Mesendoderm (in vitro differentiated cells): ENCODE results near the gene NHEJ1.

ENCODE experiments used
- DNase-seq: peaks from one replicate; pipeline ENCODE4 v3.0.0; 2013
- H2AK5ac ChIP-seq: 2 replicates; pipeline ENCODE4 v1.6.1; 2013; ENCODE audit warnings: low read length, inconsistent platforms
- H2BK120ac ChIP-seq: 2 replicates; pipeline ENCODE4 v1.6.1; 2013; ENCODE audit warnings: low read depth, mild to moderate bottlenecking, low read length, moderate library complexity, mixed read lengths
- H2BK15ac ChIP-seq: replicated peaks from 2 replicates; pipeline ENCODE4 v1.6.1; 2013; ENCODE audit warnings: low read depth, mild to moderate bottlenecking, moderate library complexity
- H2BK5ac ChIP-seq: 2 replicates; pipeline ENCODE4 v1.6.1; 2013; ENCODE audit warnings: low read length, inconsistent platforms
- H3K18ac ChIP-seq: 2 replicates; pipeline ENCODE4 v1.6.1; 2013; ENCODE audit warnings: mild to moderate bottlenecking, low read length, mixed read lengths
- H3K23ac ChIP-seq: one replicate; pipeline ENCODE4 v1.6.1; 2013; ENCODE audit warnings: low read length
- H3K27ac ChIP-seq: 2 replicates; pipeline ENCODE4 v1.5.1; 2013; ENCODE audit warnings: low read depth, mild to moderate bottlenecking, inconsistent platforms, low read length, moderate library complexity
- H3K27me3 ChIP-seq: 2 replicates; pipeline ENCODE4 v1.6.1; 2013; ENCODE audit warnings: low read length, control low read depth, mild to moderate bottlenecking, inconsistent platforms; ENCODE audit not compliant: insufficient read depth, poor library complexity
- H3K36me3 ChIP-seq: 2 replicates; pipeline ENCODE4 v1.6.1; 2013; ENCODE audit warnings: low read length, inconsistent platforms; ENCODE audit not compliant: control insufficient read depth, insufficient read depth
- H3K4ac ChIP-seq: one replicate; pipeline ENCODE4 v1.6.1; 2013; ENCODE audit warnings: low read depth, mild to moderate bottlenecking, low read length, moderate library complexity
- H3K4me1 ChIP-seq: 2 replicates; pipeline ENCODE4 v1.6.1; 2013; ENCODE audit warnings: low read depth, low read length, inconsistent platforms; ENCODE audit not compliant: control insufficient read depth
- H3K4me2 ChIP-seq: 2 replicates; pipeline ENCODE4 v1.6.1; 2013; ENCODE audit warnings: low read length
- H3K4me3 ChIP-seq: 2 replicates; pipeline ENCODE4 v1.5.1; 2013; ENCODE audit warnings: mild to moderate bottlenecking, low read length
- H3K56ac ChIP-seq: one replicate; pipeline ENCODE4 v1.6.1; 2013; ENCODE audit warnings: low read length
- H3K79me1 ChIP-seq: 2 replicates; pipeline ENCODE4 v1.6.1; 2013; ENCODE audit warnings: low read length, inconsistent platforms
- H3K79me2 ChIP-seq: 2 replicates; pipeline ENCODE4 v1.6.1; 2013; ENCODE audit warnings: mild to moderate bottlenecking, low read length; ENCODE audit not compliant: control insufficient read depth, insufficient read depth
- H3K9ac ChIP-seq: 2 replicates; pipeline ENCODE4 v1.6.1; 2013; ENCODE audit warnings: low read length, inconsistent platforms
- H4K5ac ChIP-seq: one replicate; pipeline ENCODE4 v1.6.1; 2013; ENCODE audit warnings: low read length
- H4K8ac ChIP-seq: one replicate; pipeline ENCODE4 v1.6.1; 2013; ENCODE audit warnings: low read depth, mild to moderate bottlenecking, control low read depth, low read length, moderate library complexity
- WGBS: extraction: QIAGEN DNeasy Blood & Tissue Kit; methylation state at CpG from one replicate; pipeline ENCODE4 v1.1.7; 2013; ENCODE audit warnings: low lambda C conversion rate, missing lambda C conversion rate; ENCODE audit not compliant: insufficient coverage; ENCODE audit errors: extremely low coverage; 5-methylcytosine and 5-hydroxymethylcytosine counted together

Gene NHEJ1

GRCh38 chr2:219175928-219176817, 15.6 kb upstream of the NHEJ1 start:
- Histone ChIP-seq H3K4me1 (peaks cover 3% of the 10 kb centered on the region), H3K18ac (peak overlapping the region; percentile 70), H3K9ac (peak overlapping the region; percentile 98), H4K8ac (no peak overlapping the region), H3K4me3 (peak overlapping the region; percentile 95), H2BK5ac (no peak overlapping the region), H3K4me2 (peak overlapping the region; percentile 97), H2BK120ac (no peak overlapping the region), H3K27me3 (no peaks in the 10 kb centered on the region), H4K5ac (no peak overlapping the region), H3K27ac (peak overlapping the region; percentile 79), H3K79me1 (peaks cover 15% of the 10 kb centered on the region), H3K23ac (no peak overlapping the region), H3K56ac (peak overlapping the region; percentile 83), H3K79me2 (peaks cover 2% of the 10 kb centered on the region), H2BK15ac (no peak overlapping the region), H3K36me3 (peaks cover 1% of the 10 kb centered on the region), H2AK5ac (no peak overlapping the region), H3K4ac (no peak overlapping the region)
- WGBS, result no CpG with 5 or more reads among the region's 45 CpGs
- peak; percentile 70 for DNase-seq

GRCh38 chr2:219175486-219175885, 14.9 kb upstream of the NHEJ1 start:
- H3K56ac ChIP-seq, result no peak overlapping the region
- DNase-seq, result no peak
- peaks cover 3% of the 10 kb centered on the region for H3K4me1 ChIP-seq
- peaks cover 15% of the 10 kb centered on the region for H3K79me1 ChIP-seq
- no CpG with 5 or more reads among the region's 7 CpGs for WGBS
- H2AK5ac ChIP-seq, result no peak overlapping the region
- no peak overlapping the region for H2BK15ac ChIP-seq
- H3K23ac ChIP-seq, result no peak overlapping the region
- no peak overlapping the region for H4K8ac ChIP-seq
- no peaks in the 10 kb centered on the region for H3K27me3 ChIP-seq
- H3K9ac ChIP-seq, result no peak overlapping the region
- no peak overlapping the region for H3K27ac ChIP-seq
- H3K4me2 ChIP-seq, result no peak overlapping the region
- no peak overlapping the region for H3K18ac ChIP-seq
- H3K4ac ChIP-seq, result no peak overlapping the region
- H3K4me3 ChIP-seq, result no peak overlapping the region
- H3K36me3 ChIP-seq, result peaks cover 1% of the 10 kb centered on the region
- H2BK5ac ChIP-seq, result no peak overlapping the region
- peaks cover 2% of the 10 kb centered on the region for H3K79me2 ChIP-seq
- H2BK120ac ChIP-seq, result no peak overlapping the region
- H4K5ac ChIP-seq, result no peak overlapping the region

GRCh38 chr2:219174801-219175200, 14.2 kb upstream of the NHEJ1 start:
- H4K5ac ChIP-seq, result no peak overlapping the region
- no peaks in the 10 kb centered on the region for H3K27me3 ChIP-seq
- no peak for DNase-seq
- no peaks in the 10 kb centered on the region for H3K36me3 ChIP-seq
- H3K4ac ChIP-seq, result no peak overlapping the region
- WGBS, result no CpG with 5 or more reads among the region's 7 CpGs
- no peak overlapping the region for H3K4me2 ChIP-seq
- H2BK15ac ChIP-seq, result no peak overlapping the region
- H3K56ac ChIP-seq, result no peak overlapping the region
- no peak overlapping the region for H3K18ac ChIP-seq
- H2AK5ac ChIP-seq, result no peak overlapping the region
- H3K79me2 ChIP-seq, result peaks cover 2% of the 10 kb centered on the region
- no peak overlapping the region for H3K27ac ChIP-seq
- H3K4me3 ChIP-seq, result no peak overlapping the region
- no peak overlapping the region for H3K23ac ChIP-seq
- no peak overlapping the region for H2BK5ac ChIP-seq
- no peak overlapping the region for H4K8ac ChIP-seq
- H2BK120ac ChIP-seq, result no peak overlapping the region
- H3K9ac ChIP-seq, result no peak overlapping the region
- peaks cover 11% of the 10 kb centered on the region for H3K79me1 ChIP-seq
- peaks cover 3% of the 10 kb centered on the region for H3K4me1 ChIP-seq

DNA sequence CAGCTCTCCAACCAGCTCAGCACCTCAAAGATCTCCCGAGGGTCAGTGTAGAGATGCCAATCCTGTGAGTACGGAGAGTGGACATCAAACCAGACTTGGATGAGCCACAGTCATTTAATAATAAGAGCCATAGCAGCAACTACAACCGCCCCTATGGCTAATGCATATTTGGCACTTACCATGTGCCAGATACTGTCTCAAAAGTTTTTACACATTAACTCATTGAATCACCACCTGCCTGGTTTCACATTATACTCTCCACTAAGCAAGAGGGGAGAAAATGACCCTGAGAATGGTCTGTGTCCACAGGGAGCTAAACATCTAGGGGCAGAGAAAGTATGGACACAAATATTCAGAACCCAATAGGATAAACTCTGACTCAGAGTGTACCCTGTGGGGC, 13.5 kb upstream of the NHEJ1 start:
- H2BK15ac ChIP-seq, result no peak overlapping the region
- H3K9ac ChIP-seq, result no peak overlapping the region
- no peaks in the 10 kb centered on the region for H3K36me3 ChIP-seq
- H3K79me2 ChIP-seq, result peaks cover 2% of the 10 kb centered on the region
- H3K4me3 ChIP-seq, result no peak overlapping the region
- no peak overlapping the region for H4K5ac ChIP-seq
- H3K56ac ChIP-seq, result no peak overlapping the region
- no peak overlapping the region for H3K27ac ChIP-seq
- peaks cover 3% of the 10 kb centered on the region for H3K4me1 ChIP-seq
- no peaks in the 10 kb centered on the region for H3K27me3 ChIP-seq
- H3K18ac ChIP-seq, result no peak overlapping the region
- no peak overlapping the region for H3K4me2 ChIP-seq
- peaks cover 7% of the 10 kb centered on the region for H3K79me1 ChIP-seq
- H2BK5ac ChIP-seq, result no peak overlapping the region
- no peak overlapping the region for H3K23ac ChIP-seq
- H2BK120ac ChIP-seq, result no peak overlapping the region
- no peak overlapping the region for H4K8ac ChIP-seq
- no peak overlapping the region for H3K4ac ChIP-seq
- no CpG with 5 or more reads among the region's 3 CpGs for WGBS
- DNase-seq, result no peak
- no peak overlapping the region for H2AK5ac ChIP-seq

DNA sequence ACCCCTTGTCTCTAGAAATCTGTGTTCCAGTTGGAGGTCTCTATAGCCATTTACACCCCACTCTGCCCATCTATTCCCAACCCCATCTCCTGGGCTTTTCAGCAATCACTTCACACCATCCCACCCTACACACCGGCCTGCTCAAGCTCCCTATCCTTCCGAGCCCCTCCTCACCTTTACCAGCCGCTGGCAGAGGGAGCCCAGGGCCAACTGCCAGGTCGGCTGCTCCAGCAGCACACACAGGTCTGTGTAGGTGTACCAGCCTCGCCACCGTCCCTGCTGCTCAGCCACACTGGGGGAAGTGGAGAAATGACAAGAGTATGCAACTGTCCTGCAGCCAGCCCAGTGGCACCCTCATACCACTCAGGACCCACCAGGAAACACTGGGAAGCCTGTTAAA, 12.6 kb upstream of the NHEJ1 start:
- Histone ChIP-seq H3K4me2 (no peak overlapping the region), H3K56ac (no peak overlapping the region), H3K4ac (no peak overlapping the region), H3K18ac (no peak overlapping the region), H4K5ac (no peak overlapping the region), H3K36me3 (no peaks in the 10 kb centered on the region), H3K4me3 (no peak overlapping the region), H2BK5ac (no peak overlapping the region), H3K79me1 (peaks cover 3% of the 10 kb centered on the region), H3K27me3 (no peaks in the 10 kb centered on the region), H3K4me1 (no peaks in the 10 kb centered on the region), H2BK15ac (no peak overlapping the region), H2BK120ac (no peak overlapping the region), H3K27ac (no peak overlapping the region), H3K79me2 (no peaks in the 10 kb centered on the region), H3K9ac (no peak overlapping the region), H2AK5ac (no peak overlapping the region), H3K23ac (no peak overlapping the region), H4K8ac (no peak overlapping the region)
- no peak for DNase-seq
- no CpG with 5 or more reads among the region's 6 CpGs for WGBS
